K562 (cell line): ENCODE measurements around the gene DIAPH1. TPM values are rescaled to one million over a fixed set of nuclear protein-coding genes. Genes with fewer than 3 reads are reported as not detected.

Experiments used
- ATF6 ChIP-seq: sonication (generic); formaldehyde crosslinking; IDR thresholded peaks from 2 replicates; pipeline ENCODE4 v1.4.0; 2020; ENCODE audit warnings: mild to moderate bottlenecking, missing genetic modification reagents
- CBFA2T2 ChIP-seq: fragments of 450-650 bp; conservative IDR thresholded peaks from 2 replicates; pipeline ENCODE4 v1.6.1; 2017; ENCODE audit warnings: mild to moderate bottlenecking
- CHD2 ChIP-seq: IDR thresholded peaks from 2 replicates; pipeline ENCODE4 v1.6.1; 2011; ENCODE audit warnings: low read depth, low read length
- ELF2 ChIP-seq: fragments of 250-450 bp; sonication (Bioruptor Pico); IDR thresholded peaks from 2 replicates; pipeline ENCODE4 v1.5.0; 2021; ENCODE audit warnings: mild to moderate bottlenecking
- ERF ChIP-seq: fragments of 450-650 bp; formaldehyde crosslinking; IDR thresholded peaks from 2 replicates; pipeline ENCODE4 v1.4.0; 2020; ENCODE audit warnings: mild to moderate bottlenecking, mixed read lengths
- FIP1L1 ChIP-seq: fragments of 200-400 bp; formaldehyde crosslinking; IDR thresholded peaks from 2 replicates; pipeline ENCODE4 v1.6.1; 2018; ENCODE audit warnings: mild to moderate bottlenecking, low read depth, low read length; ENCODE audit not compliant: poor library complexity, severe bottlenecking
- FOXA1 ChIP-seq: fragments of 450-650 bp; IDR thresholded peaks from 2 replicates; pipeline ENCODE4 v1.6.1; 2016; ENCODE audit warnings: mild to moderate bottlenecking, borderline replicate concordance
- FOXK2 ChIP-seq, 2 experiments: fragments of 450-650 bp; IDR thresholded peaks in 1 of 2; conservative IDR thresholded peaks in 1 of 2; 2 replicates each; pipeline ENCODE4 v1.6.1; 2016; ENCODE audit warnings: low read depth in 2 of 2, mild to moderate bottlenecking in 1 of 2
- HDAC1 ChIP-seq, 2 experiments: fragments of 450-650 bp; IDR thresholded peaks; 2 replicates each; pipeline ENCODE4 v1.6.1; 2016 to 2017; ENCODE audit warnings: inconsistent platforms in 1 of 2, mild to moderate bottlenecking in 1 of 2, moderate library complexity in 1 of 2
- HDAC8 ChIP-seq: fragments of 450-650 bp; IDR thresholded peaks from 2 replicates; pipeline ENCODE4 v1.6.1; 2016; ENCODE audit warnings: mild to moderate bottlenecking, missing genetic modification characterization, moderate library complexity, missing compliant biosample characterization
- HLTF ChIP-seq: fragments of 450-650 bp; IDR thresholded peaks from 2 replicates; pipeline ENCODE4 v1.6.1; 2016
- KDM2B ChIP-seq: fragments of 250-450 bp; sonication (Bioruptor Pico); IDR thresholded peaks from 2 replicates; pipeline ENCODE4 v1.8.0; 2021; ENCODE audit warnings: mild to moderate bottlenecking, moderate library complexity
- NFATC3 ChIP-seq: fragments of 450-650 bp; IDR thresholded peaks from 2 replicates; pipeline ENCODE4 v1.6.1; 2017; ENCODE audit warnings: mild to moderate bottlenecking
- PKNOX1 ChIP-seq: fragments of 450-650 bp; IDR thresholded peaks from 2 replicates; pipeline ENCODE4 v1.6.1; 2016
- SMAD3 ChIP-seq: fragments of 450-650 bp; formaldehyde crosslinking; conservative IDR thresholded peaks from 2 replicates; pipeline ENCODE4 v1.4.0; 2020; ENCODE audit warnings: mild to moderate bottlenecking
- SMAD4 ChIP-seq: fragments of 250-450 bp; sonication (Bioruptor Pico); conservative IDR thresholded peaks from 2 replicates; pipeline ENCODE4 v1.8.0; 2021; ENCODE audit warnings: inconsistent platforms, mild to moderate bottlenecking, moderate library complexity
- SOX6 ChIP-seq: fragments of 450-650 bp; IDR thresholded peaks from 2 replicates; pipeline ENCODE4 v1.6.1; 2014; ENCODE audit warnings: mild to moderate bottlenecking
- THRAP3 ChIP-seq: fragments of 450-650 bp; IDR thresholded peaks from 2 replicates; pipeline ENCODE4 v1.6.1; 2016; ENCODE audit warnings: mild to moderate bottlenecking, inconsistent platforms, borderline replicate concordance
- THRB ChIP-seq: fragments of 450-650 bp; formaldehyde crosslinking; conservative IDR thresholded peaks from 2 replicates; pipeline ENCODE4 v1.4.0; 2022; ENCODE audit warnings: mild to moderate bottlenecking, missing genetic modification characterization
- TSC22D4 ChIP-seq: fragments of 450-650 bp; IDR thresholded peaks from 2 replicates; pipeline ENCODE4 v1.6.1; 2016; ENCODE audit warnings: missing genetic modification characterization, missing biosample characterization, control low read depth
- ZC3H8 ChIP-seq: fragments of 450-650 bp; IDR thresholded peaks from 2 replicates; pipeline ENCODE4 v1.6.1; 2017
- ZNF584 ChIP-seq: fragments of 200-800 bp; sonication (Bioruptor generic); IDR thresholded peaks from 2 replicates; pipeline ENCODE4 v1.6.1; 2016; ENCODE audit warnings: low read depth, mild to moderate bottlenecking, missing genetic modification characterization, missing compliant biosample characterization
- ZNF75A ChIP-seq: fragments of 450-650 bp; formaldehyde crosslinking; IDR thresholded peaks from 2 replicates; pipeline ENCODE4 v1.4.0; 2020; ENCODE audit warnings: mild to moderate bottlenecking
- ZNF780A ChIP-seq: fragments of 250-450 bp; sonication (Bioruptor Pico); IDR thresholded peaks from 2 replicates; pipeline ENCODE4 v1.5.0; 2021; ENCODE audit warnings: mild to moderate bottlenecking
- polyA plus RNA-seq, 8 experiments: library from polyadenylated mRNA; depleted of rRNA in 4 of 8; stranded (reverse) in 5 of 8; unstranded in 3 of 8; fragments of >200 nt; fragmentation: Nextera tagmentation in 2 of 8; fragmentation: Illumina TruSeq in 1 of 8; extraction: Ambion mirVana in 2 of 8; extraction: Trizol in 1 of 8; gene quantifications; 2 replicates each; pipeline versions ENCODE4 v1.2.1 to v1.2.3, GENCODE V29; 2011 to 2014; ENCODE audit warnings: inconsistent platforms in 1 of 8, missing spikeins in 1 of 8
- total RNA-seq, 7 experiments: library from RNA; depleted of rRNA in 6 of 7; stranded (reverse); fragments of >200 nt in 6 of 7; fragmentation: Illumina TruSeq in 2 of 7; extraction: Trizol in 2 of 7; gene quantifications; 2 replicates each; pipeline versions ENCODE4 v1.2.1 to v1.2.3, GENCODE V29; 2011 to 2021; ENCODE audit warnings: low replicate concordance in 1 of 7
- TF ChIP-seq, protein P1 (sequence below): fragments of 200-800 bp; sonication (Bioruptor generic); IDR thresholded peaks from 2 replicates; pipeline ENCODE4 v1.6.1; 2017; ENCODE audit warnings: missing genetic modification characterization, missing compliant biosample characterization

Gene DIAPH1
- total and polyA plus RNA-seq, 9 of the 15 experiments (the other 6 are each of a cell fraction or from before 2014, with no cell fraction given) = 60.8 to 328 (median 97.8) TPM

GRCh38 chr5:141605523-141606277, 13.1 kb downstream of the DIAPH1 start (continued):
- TF ChIP-seq, protein P1, sequence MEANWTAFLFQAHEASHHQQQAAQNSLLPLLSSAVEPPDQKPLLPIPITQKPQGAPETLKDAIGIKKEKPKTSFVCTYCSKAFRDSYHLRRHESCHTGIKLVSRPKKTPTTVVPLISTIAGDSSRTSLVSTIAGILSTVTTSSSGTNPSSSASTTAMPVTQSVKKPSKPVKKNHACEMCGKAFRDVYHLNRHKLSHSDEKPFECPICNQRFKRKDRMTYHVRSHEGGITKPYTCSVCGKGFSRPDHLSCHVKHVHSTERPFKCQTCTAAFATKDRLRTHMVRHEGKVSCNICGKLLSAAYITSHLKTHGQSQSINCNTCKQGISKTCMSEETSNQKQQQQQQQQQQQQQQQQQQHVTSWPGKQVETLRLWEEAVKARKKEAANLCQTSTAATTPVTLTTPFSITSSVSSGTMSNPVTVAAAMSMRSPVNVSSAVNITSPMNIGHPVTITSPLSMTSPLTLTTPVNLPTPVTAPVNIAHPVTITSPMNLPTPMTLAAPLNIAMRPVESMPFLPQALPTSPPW (CRISPR knock-in tag) = peak; percentile 67; the same call in 1 of the 2 replicates
- no peak for TF ChIP-seq TSC22D4
- no peak for TF ChIP-seq ZNF75A (CRISPR knock-in tag)
- TF ChIP-seq KDM2B = no peak
- TF ChIP-seq HLTF = peak; percentile 21; the same call in 1 of the 2 replicates
- TF ChIP-seq ZC3H8 = no peak
- peak; percentile 84 for TF ChIP-seq SMAD4 (CRISPR knock-in tag)
- TF ChIP-seq FOXA1 = no peak
- TF ChIP-seq ZNF780A (CRISPR knock-in tag) = no peak
- peak; percentile 87 for TF ChIP-seq SOX6
- TF ChIP-seq NFATC3 = 0 out of 2 replicates have a peak, but pooled peaks have one; percentile 37
- no peak for TF ChIP-seq FIP1L1
- no peak; a peak in 1 of 4 replicates for TF ChIP-seq FOXK2 (conservative IDR thresholded peaks at IDR 0.05 in 1 of 2, IDR thresholded peaks at IDR 0.05 in 1 of 2; ENCODE audit: low read depth in 2 of 2)
- peak; percentile 77; the same call in 1 of the 2 replicates for TF ChIP-seq SMAD3 (CRISPR knock-in tag)
- TF ChIP-seq HDAC8 (tag) = no peak
- no peak for TF ChIP-seq ELF2 (CRISPR knock-in tag)
- TF ChIP-seq THRAP3 = no peak
- 0 out of 2 replicates have a peak, but pooled peaks have one; percentile 60 for TF ChIP-seq ERF (CRISPR knock-in tag)
- TF ChIP-seq ATF6 (CRISPR knock-in tag) = no peak
- no peak for TF ChIP-seq CHD2
- TF ChIP-seq PKNOX1 = peak; percentile 72
- peak; percentile 81 for TF ChIP-seq ZNF584
- TF ChIP-seq HDAC1 (IDR thresholded peaks at IDR 0.05) = peak in 1 of 2 experiments; percentile 92; a peak in 2 of 4 replicates
- TF ChIP-seq CBFA2T2 = peak; percentile 92
- no peak; the same call in 1 of the 2 replicates for TF ChIP-seq THRB (CRISPR knock-in tag)
